Left ventricle myocardium superior (tissue), 1 donor: ENCODE results near the gene FRRS1L. TPM values are rescaled to one million over a fixed set of nuclear protein-coding genes. Genes with fewer than 3 reads are reported as not detected.
"Not testable (repeated sequence)": the region's sequence is repeated elsewhere in the genome, so short reads cannot be mapped to it uniquely, and the experiment has no call there.

ENCODE experiments used
- ATAC-seq: fragments of 200-7000 bp; cut with Tn5 transposase; one replicate; pipeline ENCODE4 v1.9.1; 2020; ENCODE audit warnings: mild to moderate bottlenecking, moderate library complexity
- DNase-seq: peaks from one replicate; pipeline ENCODE4 v3.0.0-alpha.2; 2020
- intact Hi-C: fragments of 100-400 bp; cut with micrococcal nuclease; formaldehyde crosslinking; loops from one replicate; pipeline ENCODE4 v1.11.0; 2022
- total RNA-seq: library from RNA; stranded (reverse); fragmentation: NEBNext Ultra II Directional; extraction: Animal tissue kit (Norgen Biotek cat#: 25700); gene quantifications from one replicate; pipeline ENCODE4 v1.2.1, GENCODE V29; 2021
- donor health status: DM: no; HTN: yes; CAD: no; lungs with severe emphysema.

FRRS1L gene
- total RNA-seq, 1 donor from 2014 or later: 2.2 TPM

DNA sequence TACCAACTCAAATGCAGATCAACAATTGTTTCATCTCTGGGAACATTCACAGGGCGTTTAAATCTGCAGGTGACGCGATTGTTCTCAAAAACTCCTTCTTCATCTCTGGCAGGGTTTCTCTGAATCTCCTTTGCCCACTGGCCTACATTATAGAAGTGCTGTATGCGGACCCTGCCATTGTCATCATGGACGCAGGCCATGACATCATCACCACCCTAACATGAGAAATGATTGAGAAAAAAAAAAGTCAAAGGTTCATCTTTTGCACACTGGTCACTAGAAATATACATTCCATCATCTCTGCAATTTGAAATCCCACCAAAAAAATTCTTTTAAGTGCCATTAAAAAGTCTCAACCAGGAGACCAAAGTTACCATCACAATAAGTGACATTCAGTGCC is 25.7 kb downstream of the FRRS1L start:
- no peak for DNase-seq
- intact Hi-C loops: no loop called here
- no peak for ATAC-seq

DNA sequence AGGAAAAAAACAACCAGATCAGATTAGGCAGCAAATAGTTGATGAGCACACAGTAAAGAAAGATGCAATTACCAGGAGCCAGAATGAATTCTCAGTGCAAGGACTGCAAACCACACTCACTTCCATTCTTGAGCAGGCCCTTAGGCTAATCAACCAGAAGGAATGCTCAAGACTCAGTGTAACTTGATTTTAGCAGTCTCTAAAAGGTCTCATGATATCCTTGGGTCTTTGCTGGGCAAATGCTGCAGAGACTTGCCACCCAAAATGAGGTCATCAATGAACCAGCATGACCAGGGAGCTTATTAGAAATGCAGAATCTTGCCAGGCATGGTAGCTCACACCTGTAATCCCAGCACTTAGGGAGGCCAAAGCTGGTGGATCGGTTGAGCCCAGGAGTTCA is 27.2 kb downstream of the FRRS1L start:
- DNase-seq (no peak), ATAC-seq (no peak)
- intact Hi-C loops: no loop called here

DNA sequence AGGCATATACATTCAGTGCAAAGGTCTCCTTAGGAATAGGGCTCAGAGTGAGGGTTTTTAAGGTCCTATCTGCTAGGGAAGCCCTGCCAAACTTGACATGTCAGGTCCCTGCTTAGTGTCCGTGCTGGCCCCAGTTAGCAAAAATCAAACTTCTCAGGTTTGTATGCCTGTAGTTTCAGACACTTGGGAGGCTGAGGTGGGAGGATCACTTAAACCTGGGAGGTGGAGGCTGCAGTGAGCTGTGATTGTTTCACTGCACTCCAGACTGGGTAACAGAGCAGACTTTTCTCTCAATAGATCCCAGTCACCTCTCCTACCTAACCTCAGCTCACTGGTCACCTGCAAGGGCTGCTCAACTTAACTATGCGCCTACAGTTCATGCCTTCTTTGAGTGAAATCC is 28.6 kb downstream of the FRRS1L start:
- ATAC-seq (no peak), DNase-seq (no peak)
- intact Hi-C loops: no loop called here

DNA sequence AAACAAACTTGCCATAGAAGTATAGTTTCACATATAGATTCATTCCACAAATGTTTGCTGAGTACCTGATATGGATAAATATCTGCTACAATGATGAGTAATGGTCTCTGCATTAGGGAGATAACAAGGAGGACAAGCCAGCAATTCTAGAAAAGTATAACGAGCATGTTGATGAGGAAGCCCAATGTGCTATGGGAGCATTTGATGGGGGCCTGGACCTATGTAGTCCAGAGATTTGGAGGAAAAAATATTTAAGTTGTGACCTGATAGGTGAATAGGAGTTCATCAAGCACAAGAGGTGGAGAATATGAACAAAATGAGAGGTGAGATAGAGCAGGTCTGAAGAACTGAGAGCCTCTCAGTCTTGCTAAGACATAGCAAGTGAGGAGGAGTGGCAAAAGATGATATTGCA is 32.9 kb downstream of the FRRS1L start:
- ATAC-seq (no peak), DNase-seq (no peak)
- intact Hi-C loops: no loop called here

DNA sequence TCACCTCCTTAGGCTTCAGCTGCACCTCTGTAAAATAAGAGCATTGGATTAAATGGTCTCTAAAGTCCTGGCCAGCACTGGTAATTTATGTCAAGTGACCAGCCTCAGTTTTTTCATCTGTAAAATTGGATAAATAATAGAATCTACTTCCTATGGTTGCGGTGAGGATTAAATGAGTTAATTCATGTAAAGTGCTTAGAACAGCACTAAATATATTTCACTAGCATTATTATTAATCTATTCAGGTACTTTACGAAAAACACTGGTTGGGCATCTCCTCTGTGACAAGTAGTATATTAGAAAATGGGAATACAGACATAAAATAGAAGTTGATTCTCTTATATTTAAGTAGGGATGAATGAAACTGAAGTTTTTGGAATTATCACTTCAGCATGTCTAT is 33.5 kb downstream of the FRRS1L start:
- ATAC-seq (no peak), DNase-seq (no peak)
- intact Hi-C loops: no loop called here

DNA sequence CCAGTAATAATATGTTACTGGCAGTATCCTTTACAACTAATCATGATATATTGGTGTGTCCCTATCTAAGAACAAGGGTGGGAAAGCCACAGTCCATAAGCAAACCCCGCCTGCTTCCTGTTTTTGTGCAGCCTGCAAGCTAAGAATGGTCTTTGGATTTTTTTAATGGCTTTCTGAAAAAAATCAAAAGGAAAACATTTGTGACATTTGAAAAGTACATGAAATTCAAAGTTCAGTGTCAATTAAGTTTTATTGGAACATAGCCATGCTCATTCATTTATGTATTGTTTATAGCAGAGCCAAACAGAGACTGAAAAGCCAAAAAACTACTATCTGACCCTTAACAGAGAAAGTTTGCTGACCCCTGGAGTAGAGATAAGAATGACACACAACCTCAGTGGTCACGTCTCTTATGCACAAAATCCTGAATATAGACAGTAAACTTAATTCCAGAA is 34.5 kb downstream of the FRRS1L start:
- ATAC-seq: no peak
- DNase-seq: no peak
- intact Hi-C loops: no loop called here

DNA sequence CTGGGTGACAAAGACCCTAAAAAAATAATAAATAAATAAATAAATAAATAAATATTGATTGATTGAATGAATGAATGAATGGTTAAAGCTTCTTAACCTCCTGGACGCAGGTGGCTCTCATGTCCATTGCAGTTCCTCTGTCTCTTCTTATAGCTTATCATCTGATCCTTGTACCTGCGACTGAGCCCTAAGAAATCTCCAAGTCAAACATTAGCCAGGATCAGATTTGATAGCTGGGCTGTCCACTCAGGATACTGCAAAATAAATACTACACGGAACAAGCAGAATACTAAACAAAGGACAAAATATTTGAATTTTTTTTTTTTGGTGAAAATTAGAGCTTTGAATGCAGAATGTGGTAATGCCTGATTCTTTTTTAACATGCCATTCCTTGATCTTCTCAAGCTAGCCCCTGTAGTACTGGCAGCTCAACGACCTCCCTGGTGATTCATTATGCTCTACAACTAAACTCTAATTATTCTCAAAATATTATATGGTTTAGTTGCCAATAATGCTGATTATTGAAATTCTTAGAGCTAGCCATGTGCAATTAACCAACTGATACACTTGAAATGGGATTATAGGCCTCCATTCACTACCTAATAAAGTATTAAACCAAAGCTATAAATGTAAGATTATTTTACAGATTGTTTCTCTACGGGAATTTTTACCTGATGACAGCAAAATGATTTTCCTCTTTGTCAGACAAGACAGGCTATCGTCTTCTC is 37.4 kb downstream of the FRRS1L start:
- DNase-seq: no peak
- intact Hi-C loops: no loop called here

DNA sequence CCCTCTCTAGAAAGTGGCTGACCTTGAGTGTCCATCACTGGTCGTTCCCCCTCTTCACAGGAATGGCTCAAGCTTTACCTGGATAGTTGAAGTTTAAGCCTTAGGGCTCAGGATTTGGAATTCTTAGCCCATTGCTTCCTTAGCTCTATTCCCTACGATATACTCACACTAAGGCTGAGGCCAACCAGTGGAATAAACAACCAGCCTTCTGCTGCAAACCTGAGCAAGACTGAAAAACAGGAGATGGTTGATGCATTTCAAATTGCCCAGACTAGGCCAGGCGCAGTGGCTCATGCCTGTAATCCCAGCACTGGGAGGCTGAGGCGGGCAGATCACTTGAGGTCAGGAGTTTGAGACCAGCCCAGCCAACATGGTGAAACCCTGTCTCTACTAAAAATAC is 40.4 kb downstream of the FRRS1L start:
- DNase-seq, intact Hi-C loops, ATAC-seq: not testable (repeated sequence)

More for the DNA sequence above, 37.4 kb downstream of the FRRS1L start:
- ATAC-seq: no peak

DNA sequence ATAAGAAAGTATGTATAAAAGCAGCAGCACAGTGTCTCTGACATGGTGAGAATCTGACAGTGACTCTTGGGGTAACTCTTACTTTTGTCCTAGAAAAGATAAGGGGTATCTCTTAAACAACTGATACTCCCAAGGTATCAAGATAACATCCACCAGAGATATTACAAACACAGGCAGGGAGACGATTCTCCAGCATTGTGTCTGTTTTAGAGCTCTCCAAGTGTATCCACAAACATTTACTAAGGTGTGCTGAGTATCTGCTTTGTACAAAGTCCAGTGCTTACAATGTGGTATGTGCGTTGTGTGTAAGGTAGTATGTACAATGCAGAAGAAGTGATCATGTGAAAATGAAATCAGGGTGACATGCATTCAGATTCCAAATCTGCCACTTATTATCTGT is 42.9 kb downstream of the FRRS1L start:
- no peak for DNase-seq
- intact Hi-C loops: no loop called here
- no peak for ATAC-seq

DNA sequence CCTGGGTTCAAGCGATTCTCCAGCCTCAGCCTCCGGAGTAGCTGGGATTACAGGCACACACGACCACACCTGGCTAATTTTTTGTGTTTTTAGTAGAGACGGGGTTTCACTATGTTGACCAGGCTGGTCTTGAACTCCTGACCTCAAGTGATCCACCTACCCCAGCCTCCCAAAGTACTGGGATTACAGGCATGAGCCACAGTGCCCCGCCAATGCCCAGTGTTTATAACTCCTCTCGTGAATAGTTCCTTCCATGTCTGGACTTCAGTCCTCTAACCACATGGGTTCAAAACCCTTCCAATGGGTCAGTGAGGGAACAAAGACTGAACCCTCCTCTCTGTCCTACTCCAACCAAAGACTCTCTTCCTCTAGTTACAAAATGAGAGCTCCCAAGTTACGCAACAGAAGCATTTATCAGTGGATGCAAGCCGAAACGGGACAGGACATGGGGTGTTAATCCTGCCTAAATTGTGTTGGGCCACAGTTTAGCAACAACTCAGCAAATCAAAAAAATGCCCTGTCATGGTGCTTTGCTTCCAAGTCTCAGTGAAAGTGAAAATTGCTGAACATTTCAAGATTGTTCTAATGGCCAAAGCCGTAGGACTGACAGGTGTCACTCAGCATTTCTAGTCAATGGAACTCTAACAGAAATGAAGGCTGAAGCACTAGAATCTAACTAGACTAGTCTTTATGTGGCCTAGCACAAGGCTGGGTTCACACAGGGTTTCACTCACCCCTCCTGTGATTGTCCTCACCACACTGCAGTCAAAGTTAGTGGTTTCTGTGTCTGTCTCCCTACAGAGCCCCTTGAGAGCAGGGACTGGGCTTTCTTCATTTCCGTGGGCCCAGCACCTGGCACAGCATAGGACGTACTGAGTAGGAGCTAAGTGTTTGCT is 44.1 kb downstream of the FRRS1L start:
- no peak for DNase-seq
- intact Hi-C loops: no loop called here
- ATAC-seq: no peak

DNA sequence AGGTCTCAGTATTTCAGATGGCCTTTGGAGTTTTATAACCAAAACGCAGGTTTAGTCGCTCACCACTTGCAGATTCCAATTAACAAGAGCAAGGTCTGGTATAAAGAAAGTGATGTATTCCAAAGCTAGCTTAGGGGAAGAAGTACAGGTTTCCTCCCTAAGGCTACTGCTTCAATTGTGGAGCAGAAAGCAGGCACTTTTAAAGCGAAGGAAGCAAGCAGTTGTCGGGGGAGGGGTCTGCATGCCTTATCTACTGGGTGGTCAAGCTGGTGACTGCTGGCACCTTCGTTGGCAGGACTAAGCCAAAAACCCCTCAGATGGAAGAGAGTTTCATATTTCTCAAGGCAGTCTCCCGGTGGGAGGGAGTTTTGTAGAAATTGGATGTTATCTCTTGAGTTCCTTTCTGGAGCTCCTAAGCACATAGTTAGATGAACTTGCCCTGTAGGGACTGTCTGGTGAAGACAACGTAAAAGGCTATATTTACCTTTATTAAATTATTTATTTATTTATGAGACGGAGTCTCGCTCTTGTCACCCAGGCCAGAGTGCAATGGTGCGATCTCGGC is 45.7 kb downstream of the FRRS1L start:
- DNase-seq (no peak), ATAC-seq (no peak)
- intact Hi-C loops: no loop called here

DNA sequence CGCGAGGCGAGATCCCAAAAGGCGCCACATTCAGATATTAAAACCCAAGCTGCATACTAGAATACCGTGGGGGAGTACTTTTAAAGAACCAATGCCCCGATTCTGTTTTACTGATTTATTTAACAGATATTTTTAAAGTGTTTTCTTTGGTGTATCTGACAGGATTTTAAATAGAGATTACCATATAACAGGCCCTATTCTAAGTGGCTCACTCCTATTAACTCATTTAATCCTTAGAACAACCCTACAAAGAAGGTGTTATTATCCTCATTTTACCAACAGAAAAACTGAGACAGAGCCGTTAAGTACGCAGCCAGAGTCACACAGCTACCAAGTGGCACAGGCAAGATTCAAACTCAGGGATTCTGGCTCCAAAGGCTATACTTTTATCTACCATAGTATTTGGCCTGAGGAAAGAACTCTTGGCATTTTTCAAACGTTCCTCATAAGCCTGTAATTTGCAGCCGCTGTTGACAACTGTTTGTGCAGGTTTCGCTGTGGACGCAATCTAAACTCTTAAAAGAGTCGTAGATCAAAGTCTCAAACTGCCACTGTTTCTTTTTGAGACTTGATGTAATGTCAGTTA is 46.8 kb downstream of the FRRS1L start:
- ATAC-seq (no peak), DNase-seq (no peak)
- intact Hi-C loops: no loop called here

DNA sequence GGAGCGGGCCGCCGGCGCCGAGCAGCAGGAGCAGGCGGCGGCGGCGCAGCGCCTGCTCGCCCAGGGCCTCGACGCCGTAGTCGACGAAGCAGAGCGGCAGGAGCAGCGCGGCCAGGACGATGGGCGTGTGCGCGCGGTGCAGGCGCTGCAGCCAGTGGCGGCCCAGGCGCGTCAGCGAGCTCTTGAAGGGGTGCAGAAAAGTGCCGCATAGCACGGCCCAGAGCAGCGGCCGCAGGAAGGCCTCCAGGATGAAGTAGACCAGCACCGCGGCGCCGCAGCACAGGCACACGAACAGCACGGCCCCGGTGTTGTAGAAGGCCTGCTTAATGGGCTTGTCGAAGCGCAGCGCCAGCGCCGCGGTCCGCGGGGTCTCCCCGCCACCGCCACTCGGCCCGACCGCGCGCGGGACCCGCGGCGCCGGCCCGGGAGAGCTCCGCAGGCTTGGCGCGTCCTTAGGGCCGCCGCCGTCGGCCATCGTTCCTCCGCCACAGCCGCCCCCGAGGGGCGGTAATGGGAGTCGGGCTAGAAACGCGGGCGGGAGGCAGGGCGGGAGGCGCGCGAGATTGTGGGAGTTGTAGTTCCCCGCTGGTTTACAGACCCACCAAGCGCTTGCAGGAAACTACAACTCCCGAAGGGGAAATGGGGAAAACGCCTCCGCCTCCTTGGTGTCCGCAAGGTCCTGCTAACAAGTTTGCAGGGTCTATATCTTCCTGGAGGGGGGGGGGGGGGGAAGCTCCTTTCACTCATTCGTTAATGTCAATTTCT is 47.4 kb downstream of the FRRS1L start, which contains the start of gene TMEM245:
TMEM245 (minus strand) TSS at position 509 of the 765 bp plus-strand sequence; CDS start at position 475, 34 bp downstream.
- DNase-seq (peak; percentile 96), ATAC-seq (peak; percentile 96)
- intact Hi-C loops: no loop called here

DNA sequence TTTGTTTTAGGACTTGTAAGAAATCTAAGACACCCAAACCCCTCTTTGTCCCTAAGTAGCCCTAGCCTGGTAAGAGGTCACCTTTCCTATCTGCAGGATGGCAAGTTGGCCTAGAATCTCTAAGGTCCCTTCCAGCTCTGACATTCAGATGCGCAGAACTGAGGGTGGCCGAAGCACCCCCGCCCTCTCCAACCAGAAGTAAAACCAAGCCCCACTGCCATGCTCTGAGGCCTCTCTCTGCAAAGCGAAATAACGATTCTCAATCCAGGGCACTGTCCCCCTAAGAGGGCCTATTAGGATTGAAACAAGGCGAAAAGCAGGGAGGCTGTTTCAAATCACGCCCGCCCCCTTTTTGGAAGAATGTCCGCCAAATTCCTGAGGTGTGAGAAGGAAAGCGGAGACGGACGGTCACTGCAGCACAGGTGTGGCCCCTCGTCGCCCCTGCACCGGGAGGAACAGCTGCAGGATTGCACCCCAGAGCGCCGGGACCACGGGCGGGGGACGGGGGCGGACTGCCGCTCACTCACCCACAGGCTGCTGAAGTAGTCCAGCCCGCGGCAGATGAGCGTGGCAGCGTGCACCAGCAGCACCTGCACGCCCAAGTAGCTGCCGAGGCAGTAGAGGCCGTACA is 48.1 kb downstream of the FRRS1L start:
- ATAC-seq: peak; percentile 2
- no peak for DNase-seq
- intact Hi-C loops: no loop called here

DNA sequence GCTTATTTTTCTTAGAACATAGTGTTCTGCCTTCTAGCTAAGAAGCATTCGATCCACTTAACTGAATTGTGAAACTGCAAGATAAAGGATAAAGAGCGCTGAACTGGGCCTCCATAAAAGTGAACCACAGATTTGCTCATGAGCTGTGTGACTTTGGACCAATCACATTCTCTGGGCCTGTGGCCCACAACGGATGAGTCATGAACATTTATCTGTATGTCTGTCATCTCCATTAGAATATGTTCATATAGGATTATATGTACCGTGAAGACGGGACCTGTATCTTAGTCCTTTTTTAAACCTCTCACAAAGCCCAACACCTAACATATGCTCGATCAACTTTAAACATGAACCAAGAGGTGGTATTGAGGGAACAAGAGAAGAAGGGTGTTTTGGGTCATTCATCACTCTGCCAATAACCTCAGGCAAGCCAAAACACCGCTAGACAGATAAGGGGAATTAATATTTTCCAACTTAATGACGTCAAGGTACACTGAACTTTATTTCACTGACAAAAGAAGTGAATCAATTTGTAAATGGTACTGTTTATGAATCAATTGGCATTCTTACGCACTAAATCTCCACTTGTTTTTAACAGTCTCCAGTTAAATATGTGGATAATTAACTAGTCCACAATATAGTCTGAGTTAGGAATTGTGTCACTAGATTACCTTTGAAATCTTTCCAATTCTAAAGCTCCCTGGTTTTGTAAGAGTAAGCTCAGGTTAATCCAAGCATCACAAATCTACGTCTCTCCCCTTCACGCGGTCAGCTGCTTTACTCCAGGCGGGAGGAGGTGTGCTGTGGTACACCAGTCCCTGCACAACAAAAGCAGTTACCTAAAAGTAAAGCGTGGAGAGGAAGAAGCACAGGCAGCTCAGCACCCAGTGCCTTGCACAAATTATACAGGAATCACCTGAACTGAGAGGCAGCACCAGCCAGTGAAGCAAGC is 48.9 kb downstream of the FRRS1L start:
- ATAC-seq (peak; percentile 4), DNase-seq (peak; percentile 41)
- intact Hi-C loops: no loop called here

DNA sequence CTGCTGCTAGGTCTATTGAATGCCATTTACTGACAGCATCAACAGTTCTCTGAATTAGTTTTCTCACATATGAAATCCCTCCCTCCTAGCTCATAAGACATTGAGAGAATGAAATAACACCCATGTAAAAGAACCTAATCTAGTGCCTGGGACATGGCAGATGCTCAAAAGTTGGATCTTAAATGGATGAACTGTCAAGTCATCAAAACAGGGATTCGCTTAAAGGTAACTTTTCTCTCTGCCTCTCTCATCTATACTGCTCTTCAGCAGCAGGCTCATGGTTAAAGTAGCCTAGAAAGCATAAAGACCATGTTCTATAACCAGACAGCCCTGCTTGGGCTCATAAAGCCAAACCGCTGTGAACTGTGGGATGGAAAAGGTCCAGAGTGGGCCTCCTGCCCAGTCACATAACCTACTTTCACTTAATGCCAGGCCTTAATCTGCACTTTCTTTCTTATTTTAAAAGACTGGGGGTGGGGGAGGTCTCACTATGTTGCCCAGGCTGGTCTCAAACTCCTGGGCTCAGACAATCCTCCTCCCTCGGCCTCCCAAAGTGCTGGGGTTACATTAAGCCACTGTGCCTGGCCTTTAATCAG is 51.0 kb downstream of the FRRS1L start:
- intact Hi-C loops: no loop called here

DNA sequence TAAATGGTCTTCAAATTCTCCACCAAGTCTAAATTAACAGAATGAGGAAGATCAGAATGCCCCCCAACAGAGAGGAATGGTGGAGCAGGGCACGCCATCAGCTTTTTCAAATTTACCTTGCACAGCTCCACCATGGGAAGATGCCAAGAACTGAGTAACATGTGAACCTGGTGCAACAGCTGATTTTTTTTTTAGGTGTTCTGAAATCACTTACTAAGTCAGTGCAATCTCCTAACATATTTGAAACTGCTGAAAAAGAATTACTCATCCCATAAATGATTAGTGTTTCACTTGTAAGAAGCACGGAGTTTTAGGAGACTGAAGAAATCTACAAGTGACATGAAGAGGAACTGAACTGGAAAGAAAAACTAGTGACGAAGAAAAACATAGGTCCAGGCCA is 52.4 kb downstream of the FRRS1L start:
- intact Hi-C loops: no loop called here
- DNase-seq (no peak), ATAC-seq (no peak)

More for the DNA sequence above, 51.0 kb downstream of the FRRS1L start:
- no peak for ATAC-seq
- peak; percentile 56 for DNase-seq
